Measurements from ENCODE around the gene AIMP1.

DNA sequence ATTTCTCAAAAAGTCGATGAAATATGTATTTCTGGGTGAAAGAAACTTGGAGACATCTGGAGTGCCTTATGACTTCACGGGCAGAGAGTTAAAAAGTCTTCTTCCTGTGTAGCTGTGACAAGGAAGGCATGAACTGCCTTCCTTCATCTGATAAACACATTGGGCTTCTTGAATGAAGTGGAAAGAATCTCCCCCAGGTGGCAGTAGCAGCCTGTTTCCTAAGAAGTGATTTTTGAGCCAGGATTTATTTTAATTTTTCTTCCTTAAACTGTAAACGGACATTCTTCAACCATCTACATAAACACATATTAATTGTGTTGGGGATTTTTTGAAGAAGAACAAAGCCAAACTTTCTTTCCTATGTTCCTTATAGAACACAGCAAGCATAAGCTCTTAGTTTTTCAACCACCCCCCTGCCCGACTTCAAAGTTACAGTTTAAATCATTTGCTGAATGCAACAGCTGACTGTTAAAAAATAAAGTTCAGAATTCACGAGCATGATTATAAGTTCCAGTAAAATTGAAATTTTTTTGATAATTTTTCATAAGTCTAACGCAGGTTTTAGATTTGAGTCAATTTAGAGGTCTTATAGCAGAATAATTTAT, 53.2 kb downstream of the AIMP1 start:
- TF ChIP-seq, protein P1, sequence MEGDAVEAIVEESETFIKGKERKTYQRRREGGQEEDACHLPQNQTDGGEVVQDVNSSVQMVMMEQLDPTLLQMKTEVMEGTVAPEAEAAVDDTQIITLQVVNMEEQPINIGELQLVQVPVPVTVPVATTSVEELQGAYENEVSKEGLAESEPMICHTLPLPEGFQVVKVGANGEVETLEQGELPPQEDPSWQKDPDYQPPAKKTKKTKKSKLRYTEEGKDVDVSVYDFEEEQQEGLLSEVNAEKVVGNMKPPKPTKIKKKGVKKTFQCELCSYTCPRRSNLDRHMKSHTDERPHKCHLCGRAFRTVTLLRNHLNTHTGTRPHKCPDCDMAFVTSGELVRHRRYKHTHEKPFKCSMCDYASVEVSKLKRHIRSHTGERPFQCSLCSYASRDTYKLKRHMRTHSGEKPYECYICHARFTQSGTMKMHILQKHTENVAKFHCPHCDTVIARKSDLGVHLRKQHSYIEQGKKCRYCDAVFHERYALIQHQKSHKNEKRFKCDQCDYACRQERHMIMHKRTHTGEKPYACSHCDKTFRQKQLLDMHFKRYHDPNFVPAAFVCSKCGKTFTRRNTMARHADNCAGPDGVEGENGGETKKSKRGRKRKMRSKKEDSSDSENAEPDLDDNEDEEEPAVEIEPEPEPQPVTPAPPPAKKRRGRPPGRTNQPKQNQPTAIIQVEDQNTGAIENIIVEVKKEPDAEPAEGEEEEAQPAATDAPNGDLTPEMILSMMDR (IDR thresholded peaks at IDR 0.05): peak; percentile 29; the same call in 1 of the 2 replicates
- TF ChIP-seq NFE2L1 (CRISPR knock-in tag; IDR thresholded peaks at IDR 0.05) (no peak), ZBTB21 (CRISPR knock-in tag; IDR thresholded peaks at IDR 0.05; ENCODE audit: borderline replicate concordance) (no peak), FOXP1 (CRISPR knock-in tag; IDR thresholded peaks at IDR 0.05; ENCODE audit: borderline replicate concordance) (no peak), ELF4 (CRISPR knock-in tag; IDR thresholded peaks at IDR 0.05; ENCODE audit: low read depth) (no peak)
- TF ChIP-seq, protein P2, sequence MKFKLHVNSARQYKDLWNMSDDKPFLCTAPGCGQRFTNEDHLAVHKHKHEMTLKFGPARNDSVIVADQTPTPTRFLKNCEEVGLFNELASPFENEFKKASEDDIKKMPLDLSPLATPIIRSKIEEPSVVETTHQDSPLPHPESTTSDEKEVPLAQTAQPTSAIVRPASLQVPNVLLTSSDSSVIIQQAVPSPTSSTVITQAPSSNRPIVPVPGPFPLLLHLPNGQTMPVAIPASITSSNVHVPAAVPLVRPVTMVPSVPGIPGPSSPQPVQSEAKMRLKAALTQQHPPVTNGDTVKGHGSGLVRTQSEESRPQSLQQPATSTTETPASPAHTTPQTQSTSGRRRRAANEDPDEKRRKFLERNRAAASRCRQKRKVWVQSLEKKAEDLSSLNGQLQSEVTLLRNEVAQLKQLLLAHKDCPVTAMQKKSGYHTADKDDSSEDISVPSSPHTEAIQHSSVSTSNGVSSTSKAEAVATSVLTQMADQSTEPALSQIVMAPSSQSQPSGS (CRISPR knock-in tag; IDR thresholded peaks at IDR 0.05; ENCODE audit: borderline replicate concordance, low read depth): no peak
- TF ChIP-seq, protein P3, sequence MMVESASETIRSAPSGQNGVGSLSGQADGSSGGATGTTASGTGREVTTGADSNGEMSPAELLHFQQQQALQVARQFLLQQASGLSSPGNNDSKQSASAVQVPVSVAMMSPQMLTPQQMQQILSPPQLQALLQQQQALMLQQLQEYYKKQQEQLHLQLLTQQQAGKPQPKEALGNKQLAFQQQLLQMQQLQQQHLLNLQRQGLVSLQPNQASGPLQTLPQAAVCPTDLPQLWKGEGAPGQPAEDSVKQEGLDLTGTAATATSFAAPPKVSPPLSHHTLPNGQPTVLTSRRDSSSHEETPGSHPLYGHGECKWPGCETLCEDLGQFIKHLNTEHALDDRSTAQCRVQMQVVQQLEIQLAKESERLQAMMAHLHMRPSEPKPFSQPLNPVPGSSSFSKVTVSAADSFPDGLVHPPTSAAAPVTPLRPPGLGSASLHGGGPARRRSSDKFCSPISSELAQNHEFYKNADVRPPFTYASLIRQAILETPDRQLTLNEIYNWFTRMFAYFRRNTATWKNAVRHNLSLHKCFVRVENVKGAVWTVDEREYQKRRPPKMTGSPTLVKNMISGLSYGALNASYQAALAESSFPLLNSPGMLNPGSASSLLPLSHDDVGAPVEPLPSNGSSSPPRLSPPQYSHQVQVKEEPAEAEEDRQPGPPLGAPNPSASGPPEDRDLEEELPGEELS (CRISPR knock-in tag; IDR thresholded peaks at IDR 0.05): no peak
- TF ChIP-seq, protein P4, sequence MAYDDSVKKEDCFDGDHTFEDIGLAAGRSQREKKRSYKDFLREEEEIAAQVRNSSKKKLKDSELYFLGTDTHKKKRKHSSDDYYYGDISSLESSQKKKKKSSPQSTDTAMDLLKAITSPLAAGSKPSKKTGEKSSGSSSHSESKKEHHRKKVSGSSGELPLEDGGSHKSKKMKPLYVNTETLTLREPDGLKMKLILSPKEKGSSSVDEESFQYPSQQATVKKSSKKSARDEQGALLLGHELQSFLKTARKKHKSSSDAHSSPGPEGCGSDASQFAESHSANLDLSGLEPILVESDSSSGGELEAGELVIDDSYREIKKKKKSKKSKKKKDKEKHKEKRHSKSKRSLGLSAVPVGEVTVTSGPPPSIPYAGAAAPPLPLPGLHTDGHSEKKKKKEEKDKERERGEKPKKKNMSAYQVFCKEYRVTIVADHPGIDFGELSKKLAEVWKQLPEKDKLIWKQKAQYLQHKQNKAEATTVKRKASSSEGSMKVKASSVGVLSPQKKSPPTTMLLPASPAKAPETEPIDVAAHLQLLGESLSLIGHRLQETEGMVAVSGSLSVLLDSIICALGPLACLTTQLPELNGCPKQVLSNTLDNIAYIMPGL (CRISPR knock-in tag; IDR thresholded peaks at IDR 0.05): no peak
